HL-60 (cell line): ENCODE data around the gene ITSN2.

Experiments used
- DNase-seq, 2 experiments: peaks; one replicate each; pipeline ENCODE4 v3.0.0-alpha.2; 2010 to 2020; ENCODE audit warnings: low read depth in 1 of 2, low spot score in 1 of 2
- H3K27ac ChIP-seq: fragments of 250-450 bp; sonication (Bioruptor Pico); replicated peaks from 2 replicates; pipeline ENCODE4 v1.5.1; 2020; ENCODE audit warnings: mild to moderate bottlenecking, moderate library complexity
- H3K27me3 ChIP-seq: fragments of 250-450 bp; sonication (Bioruptor Pico); 2 replicates; pipeline ENCODE4 v1.5.1; 2021; ENCODE audit warnings: mild to moderate bottlenecking, moderate library complexity; ENCODE audit not compliant: insufficient read depth, poor library complexity, severe bottlenecking
- H3K4me3 ChIP-seq: replicated peaks from 2 replicates; pipeline ENCODE4 v1.5.1; 2011; ENCODE audit warnings: mild to moderate bottlenecking, control low read depth, low read length; ENCODE audit not compliant: insufficient read depth
- GABPA ChIP-seq: IDR thresholded peaks from 2 replicates; pipeline ENCODE4 v1.6.1; 2012; ENCODE audit warnings: low read depth
- POLR2AphosphoS5 ChIP-seq: IDR thresholded peaks from 2 replicates; pipeline ENCODE4 v1.6.1; 2012; ENCODE audit warnings: low read depth
- SPI1 ChIP-seq: IDR thresholded peaks from 2 replicates; pipeline ENCODE4 v1.6.1; 2012; ENCODE audit warnings: low read depth, mild to moderate bottlenecking, borderline replicate concordance
- TF ChIP-seq, protein P1 (sequence below): IDR thresholded peaks from one replicate; pipeline ENCODE4 v1.5.1; 2011; ENCODE audit warnings: low read length, control low read depth, inconsistent platforms; ENCODE audit not compliant: insufficient read depth
- TF ChIP-seq, protein P2 (sequence below): IDR thresholded peaks from 2 replicates; pipeline ENCODE4 v1.6.1; 2012; ENCODE audit warnings: low read depth; ENCODE audit not compliant: insufficient replicate concordance

Gene ITSN2

DNA sequence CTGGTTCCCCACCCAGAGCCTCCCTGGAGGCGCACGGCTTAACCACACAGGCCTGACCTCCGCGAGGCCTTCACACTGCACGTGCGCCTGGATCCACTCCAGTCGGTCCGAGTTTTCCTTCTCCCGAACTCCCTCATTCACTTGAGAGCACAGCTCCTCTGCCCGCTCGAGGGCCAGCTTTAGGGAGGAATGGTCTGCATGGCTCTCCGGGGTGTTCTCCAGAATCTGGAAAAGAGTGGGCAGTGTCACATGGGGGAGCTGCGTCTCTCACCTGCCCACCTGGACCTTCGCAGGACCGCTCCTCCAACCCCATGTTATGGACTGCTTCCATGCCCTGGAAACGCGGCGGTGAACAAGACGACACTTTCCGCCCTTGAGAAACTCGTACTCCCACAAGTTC, 149.6 kb downstream of the ITSN2 start:
- no peak for DNase-seq
- Histone ChIP-seq H3K4me3 (no peak overlapping the region), H3K27ac (no peak overlapping the region), H3K27me3 (no peaks in the 10 kb centered on the region)
- TF ChIP-seq SPI1, result no peak
- TF ChIP-seq GABPA, result no peak
- TF ChIP-seq, protein P1, sequence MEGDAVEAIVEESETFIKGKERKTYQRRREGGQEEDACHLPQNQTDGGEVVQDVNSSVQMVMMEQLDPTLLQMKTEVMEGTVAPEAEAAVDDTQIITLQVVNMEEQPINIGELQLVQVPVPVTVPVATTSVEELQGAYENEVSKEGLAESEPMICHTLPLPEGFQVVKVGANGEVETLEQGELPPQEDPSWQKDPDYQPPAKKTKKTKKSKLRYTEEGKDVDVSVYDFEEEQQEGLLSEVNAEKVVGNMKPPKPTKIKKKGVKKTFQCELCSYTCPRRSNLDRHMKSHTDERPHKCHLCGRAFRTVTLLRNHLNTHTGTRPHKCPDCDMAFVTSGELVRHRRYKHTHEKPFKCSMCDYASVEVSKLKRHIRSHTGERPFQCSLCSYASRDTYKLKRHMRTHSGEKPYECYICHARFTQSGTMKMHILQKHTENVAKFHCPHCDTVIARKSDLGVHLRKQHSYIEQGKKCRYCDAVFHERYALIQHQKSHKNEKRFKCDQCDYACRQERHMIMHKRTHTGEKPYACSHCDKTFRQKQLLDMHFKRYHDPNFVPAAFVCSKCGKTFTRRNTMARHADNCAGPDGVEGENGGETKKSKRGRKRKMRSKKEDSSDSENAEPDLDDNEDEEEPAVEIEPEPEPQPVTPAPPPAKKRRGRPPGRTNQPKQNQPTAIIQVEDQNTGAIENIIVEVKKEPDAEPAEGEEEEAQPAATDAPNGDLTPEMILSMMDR, result no peak
- no peak for TF ChIP-seq POLR2AphosphoS5
- TF ChIP-seq, protein P2, sequence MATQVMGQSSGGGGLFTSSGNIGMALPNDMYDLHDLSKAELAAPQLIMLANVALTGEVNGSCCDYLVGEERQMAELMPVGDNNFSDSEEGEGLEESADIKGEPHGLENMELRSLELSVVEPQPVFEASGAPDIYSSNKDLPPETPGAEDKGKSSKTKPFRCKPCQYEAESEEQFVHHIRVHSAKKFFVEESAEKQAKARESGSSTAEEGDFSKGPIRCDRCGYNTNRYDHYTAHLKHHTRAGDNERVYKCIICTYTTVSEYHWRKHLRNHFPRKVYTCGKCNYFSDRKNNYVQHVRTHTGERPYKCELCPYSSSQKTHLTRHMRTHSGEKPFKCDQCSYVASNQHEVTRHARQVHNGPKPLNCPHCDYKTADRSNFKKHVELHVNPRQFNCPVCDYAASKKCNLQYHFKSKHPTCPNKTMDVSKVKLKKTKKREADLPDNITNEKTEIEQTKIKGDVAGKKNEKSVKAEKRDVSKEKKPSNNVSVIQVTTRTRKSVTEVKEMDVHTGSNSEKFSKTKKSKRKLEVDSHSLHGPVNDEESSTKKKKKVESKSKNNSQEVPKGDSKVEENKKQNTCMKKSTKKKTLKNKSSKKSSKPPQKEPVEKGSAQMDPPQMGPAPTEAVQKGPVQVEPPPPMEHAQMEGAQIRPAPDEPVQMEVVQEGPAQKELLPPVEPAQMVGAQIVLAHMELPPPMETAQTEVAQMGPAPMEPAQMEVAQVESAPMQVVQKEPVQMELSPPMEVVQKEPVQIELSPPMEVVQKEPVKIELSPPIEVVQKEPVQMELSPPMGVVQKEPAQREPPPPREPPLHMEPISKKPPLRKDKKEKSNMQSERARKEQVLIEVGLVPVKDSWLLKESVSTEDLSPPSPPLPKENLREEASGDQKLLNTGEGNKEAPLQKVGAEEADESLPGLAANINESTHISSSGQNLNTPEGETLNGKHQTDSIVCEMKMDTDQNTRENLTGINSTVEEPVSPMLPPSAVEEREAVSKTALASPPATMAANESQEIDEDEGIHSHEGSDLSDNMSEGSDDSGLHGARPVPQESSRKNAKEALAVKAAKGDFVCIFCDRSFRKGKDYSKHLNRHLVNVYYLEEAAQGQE, result no peak

DNA sequence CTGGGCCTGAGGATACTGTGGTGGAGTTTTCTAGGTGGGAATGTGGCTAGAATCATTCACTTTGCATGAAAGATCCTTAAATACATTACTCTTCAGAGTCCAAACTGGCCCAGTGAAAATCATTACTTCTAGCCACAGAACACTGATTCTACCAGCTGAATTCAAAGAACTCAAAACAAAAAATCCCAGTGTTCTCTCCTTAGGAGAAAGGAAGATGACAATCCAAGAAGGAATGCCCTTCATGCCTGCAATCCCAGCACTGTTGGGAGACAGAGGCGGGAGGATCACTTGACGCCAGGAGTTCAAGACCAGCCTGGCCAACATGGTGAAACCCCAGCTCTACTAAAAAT, 150.3 kb downstream of the ITSN2 start:
- DNase-seq, result no peak
- TF ChIP-seq, protein P2, result no peak
- TF ChIP-seq GABPA (no peak), SPI1 (no peak)
- Histone ChIP-seq H3K27ac (peak overlapping the region; percentile 44), H3K27me3 (no peaks in the 10 kb centered on the region), H3K4me3 (no peak overlapping the region)

DNA sequence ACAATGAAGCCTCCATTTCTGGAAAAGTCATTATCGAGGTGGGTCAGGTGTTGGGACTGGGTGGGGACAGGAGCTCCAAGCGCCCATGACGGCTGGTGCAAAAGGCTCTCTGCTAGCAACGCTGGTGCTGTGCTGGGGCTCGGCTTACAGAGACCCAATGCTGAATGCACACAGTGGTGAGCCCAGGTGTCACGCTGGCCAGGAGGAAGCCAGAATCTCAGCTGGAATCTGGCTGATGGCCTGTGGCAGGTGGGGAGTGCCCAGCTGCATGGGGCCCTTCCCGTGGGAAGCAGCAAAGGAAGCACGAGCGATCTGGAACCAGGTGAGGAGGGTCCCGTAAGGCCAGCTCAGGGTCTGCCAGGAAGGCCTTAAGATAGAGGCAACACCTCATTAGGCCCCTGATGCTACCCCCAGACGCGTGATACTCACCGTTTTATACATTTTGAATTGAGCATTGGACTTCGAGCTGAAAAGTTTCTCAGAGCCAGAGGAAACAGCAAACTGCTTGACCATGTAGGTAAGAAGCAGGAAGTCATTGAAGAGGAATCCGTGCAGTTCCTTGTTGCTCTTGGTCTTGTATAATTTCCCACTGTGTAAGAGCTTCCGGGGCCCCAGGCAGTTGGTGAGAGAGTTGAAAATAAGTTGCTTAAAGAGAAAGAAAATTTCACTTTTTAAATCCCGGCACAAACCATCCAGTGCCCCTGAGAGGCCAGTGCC, 150.8 kb downstream of the ITSN2 start:
- no peak overlapping the region for H3K4me3 ChIP-seq
- peak; percentile 28 to 65 for DNase-seq
- peak overlapping the region; percentile 44 for H3K27ac ChIP-seq
- no peaks in the 10 kb centered on the region for H3K27me3 ChIP-seq
- TF ChIP-seq SPI1, result peak; percentile 75
- TF ChIP-seq, protein P2, result no peak

DNA sequence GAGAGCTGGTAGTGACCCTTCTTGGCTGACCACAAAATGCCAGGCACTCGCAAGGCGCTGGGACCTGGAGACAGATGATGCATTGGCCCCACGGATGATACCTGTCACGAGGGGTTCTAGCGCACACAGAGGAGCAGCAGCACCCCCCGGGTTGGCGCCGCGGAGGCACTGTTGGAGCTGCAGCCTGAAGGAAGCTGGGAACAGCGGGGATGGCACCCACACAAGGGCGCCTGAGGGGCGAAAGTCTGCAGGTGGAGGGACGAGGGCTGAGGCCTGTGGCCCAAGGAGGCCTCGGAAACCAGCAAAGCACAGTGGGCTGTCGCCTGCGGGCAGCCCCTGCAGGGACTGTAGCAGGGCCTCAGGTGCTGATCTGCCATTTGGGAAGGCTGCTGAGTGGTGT, 151.8 kb downstream of the ITSN2 start:
- H3K4me3 ChIP-seq, result no peak overlapping the region
- H3K27me3 ChIP-seq, result no peaks in the 10 kb centered on the region
- no peak overlapping the region for H3K27ac ChIP-seq
- no peak for TF ChIP-seq GABPA
- TF ChIP-seq, protein P2, result no peak
- TF ChIP-seq SPI1, result no peak
- TF ChIP-seq, protein P1, result no peak
- no peak for TF ChIP-seq POLR2AphosphoS5
- no peak for DNase-seq
